Measurements from ENCODE around the gene UMODL1.

Gene UMODL1

DNA sequence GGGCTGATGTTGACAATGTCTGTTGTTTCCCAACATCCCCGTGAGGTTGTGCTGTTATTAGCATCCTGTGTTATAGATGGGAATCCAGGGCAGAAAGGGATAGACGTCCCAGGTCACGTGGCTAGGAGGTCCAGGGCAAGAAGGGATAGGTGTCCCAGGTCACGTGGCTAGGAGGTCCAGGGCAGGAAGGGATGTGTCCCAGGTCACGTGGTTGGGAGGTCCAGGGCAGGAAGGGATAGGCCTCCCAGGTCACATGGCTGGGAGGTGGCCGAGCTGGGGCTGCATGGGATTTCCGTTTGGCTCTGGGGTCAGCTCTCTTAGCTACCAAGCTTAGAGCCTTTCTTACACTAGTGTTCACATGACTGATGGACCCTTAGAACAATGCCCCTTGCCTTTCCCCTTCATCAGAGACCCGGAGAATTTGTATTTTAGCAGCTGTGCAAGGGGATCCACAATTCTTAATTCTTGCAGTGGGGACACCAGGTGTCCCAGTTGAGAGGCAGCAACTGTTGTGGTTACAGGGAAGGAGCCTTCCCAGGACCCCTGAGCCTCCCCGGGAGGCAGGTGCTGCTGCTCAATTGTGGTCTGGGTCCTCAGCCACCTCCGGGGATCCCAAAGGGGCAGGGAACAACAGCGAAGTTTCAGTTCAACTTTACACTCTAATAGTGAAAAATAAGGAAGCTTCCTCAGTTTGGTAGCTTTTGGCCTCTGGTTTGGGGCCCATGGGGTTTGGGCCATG lies 69.2 kb downstream of the UMODL1 start:
- H3K4me3 ChIP-seq (replicated peaks; ENCODE audit: insufficient read depth, low read length) = no peak overlapping the region
- H3K27me3 ChIP-seq (ENCODE audit: insufficient read depth, poor library complexity, severe bottlenecking) = no peaks in the 10 kb centered on the region
- TF ChIP-seq, protein P1, sequence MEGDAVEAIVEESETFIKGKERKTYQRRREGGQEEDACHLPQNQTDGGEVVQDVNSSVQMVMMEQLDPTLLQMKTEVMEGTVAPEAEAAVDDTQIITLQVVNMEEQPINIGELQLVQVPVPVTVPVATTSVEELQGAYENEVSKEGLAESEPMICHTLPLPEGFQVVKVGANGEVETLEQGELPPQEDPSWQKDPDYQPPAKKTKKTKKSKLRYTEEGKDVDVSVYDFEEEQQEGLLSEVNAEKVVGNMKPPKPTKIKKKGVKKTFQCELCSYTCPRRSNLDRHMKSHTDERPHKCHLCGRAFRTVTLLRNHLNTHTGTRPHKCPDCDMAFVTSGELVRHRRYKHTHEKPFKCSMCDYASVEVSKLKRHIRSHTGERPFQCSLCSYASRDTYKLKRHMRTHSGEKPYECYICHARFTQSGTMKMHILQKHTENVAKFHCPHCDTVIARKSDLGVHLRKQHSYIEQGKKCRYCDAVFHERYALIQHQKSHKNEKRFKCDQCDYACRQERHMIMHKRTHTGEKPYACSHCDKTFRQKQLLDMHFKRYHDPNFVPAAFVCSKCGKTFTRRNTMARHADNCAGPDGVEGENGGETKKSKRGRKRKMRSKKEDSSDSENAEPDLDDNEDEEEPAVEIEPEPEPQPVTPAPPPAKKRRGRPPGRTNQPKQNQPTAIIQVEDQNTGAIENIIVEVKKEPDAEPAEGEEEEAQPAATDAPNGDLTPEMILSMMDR (IDR thresholded peaks at IDR 0.05; ENCODE audit: insufficient read depth, low read length) = no peak
- TF ChIP-seq, protein P2, sequence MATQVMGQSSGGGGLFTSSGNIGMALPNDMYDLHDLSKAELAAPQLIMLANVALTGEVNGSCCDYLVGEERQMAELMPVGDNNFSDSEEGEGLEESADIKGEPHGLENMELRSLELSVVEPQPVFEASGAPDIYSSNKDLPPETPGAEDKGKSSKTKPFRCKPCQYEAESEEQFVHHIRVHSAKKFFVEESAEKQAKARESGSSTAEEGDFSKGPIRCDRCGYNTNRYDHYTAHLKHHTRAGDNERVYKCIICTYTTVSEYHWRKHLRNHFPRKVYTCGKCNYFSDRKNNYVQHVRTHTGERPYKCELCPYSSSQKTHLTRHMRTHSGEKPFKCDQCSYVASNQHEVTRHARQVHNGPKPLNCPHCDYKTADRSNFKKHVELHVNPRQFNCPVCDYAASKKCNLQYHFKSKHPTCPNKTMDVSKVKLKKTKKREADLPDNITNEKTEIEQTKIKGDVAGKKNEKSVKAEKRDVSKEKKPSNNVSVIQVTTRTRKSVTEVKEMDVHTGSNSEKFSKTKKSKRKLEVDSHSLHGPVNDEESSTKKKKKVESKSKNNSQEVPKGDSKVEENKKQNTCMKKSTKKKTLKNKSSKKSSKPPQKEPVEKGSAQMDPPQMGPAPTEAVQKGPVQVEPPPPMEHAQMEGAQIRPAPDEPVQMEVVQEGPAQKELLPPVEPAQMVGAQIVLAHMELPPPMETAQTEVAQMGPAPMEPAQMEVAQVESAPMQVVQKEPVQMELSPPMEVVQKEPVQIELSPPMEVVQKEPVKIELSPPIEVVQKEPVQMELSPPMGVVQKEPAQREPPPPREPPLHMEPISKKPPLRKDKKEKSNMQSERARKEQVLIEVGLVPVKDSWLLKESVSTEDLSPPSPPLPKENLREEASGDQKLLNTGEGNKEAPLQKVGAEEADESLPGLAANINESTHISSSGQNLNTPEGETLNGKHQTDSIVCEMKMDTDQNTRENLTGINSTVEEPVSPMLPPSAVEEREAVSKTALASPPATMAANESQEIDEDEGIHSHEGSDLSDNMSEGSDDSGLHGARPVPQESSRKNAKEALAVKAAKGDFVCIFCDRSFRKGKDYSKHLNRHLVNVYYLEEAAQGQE (IDR thresholded peaks at IDR 0.05; ENCODE audit: insufficient replicate concordance, low read depth) = no peak
- TF ChIP-seq POLR2AphosphoS5 (IDR thresholded peaks at IDR 0.05; ENCODE audit: low read depth) (no peak), GABPA (IDR thresholded peaks at IDR 0.05; ENCODE audit: low read depth) (no peak)
- no peak for DNase-seq (ENCODE audit: low read depth in 1 of 2, low spot score in 1 of 2)
- H3K27ac ChIP-seq (replicated peaks) = no peak overlapping the region

DNA sequence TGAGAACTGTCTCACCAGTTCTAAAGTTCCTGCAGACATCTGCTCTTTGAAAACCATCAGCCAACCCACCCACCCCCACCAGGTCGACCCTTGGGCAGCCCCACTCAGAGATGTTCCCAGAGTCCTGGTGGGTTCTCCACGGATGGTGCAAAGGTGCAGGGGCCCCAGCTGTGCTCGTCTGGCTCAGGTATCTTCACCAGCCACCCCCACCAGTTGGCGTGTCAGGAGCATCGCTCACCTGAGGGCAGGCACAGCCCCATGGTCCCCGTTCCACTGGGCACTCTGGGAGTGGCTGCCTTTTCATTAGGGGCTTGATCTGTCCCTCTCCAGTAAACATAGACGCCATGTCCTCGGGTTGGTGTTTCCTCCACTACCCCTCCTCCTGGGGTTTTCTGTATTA lies 70.5 kb downstream of the UMODL1 start:
- Histone ChIP-seq H3K27me3 (ENCODE audit: insufficient read depth, poor library complexity, severe bottlenecking) (no peaks in the 10 kb centered on the region), H3K4me3 (replicated peaks; ENCODE audit: insufficient read depth, low read length) (no peak overlapping the region), H3K27ac (replicated peaks) (no peak overlapping the region)
- TF ChIP-seq, protein P1 (IDR thresholded peaks at IDR 0.05; ENCODE audit: insufficient read depth, low read length) = no peak
- TF ChIP-seq SPI1 (IDR thresholded peaks at IDR 0.05; ENCODE audit: borderline replicate concordance, low read depth) (no peak), POLR2AphosphoS5 (IDR thresholded peaks at IDR 0.05; ENCODE audit: low read depth) (no peak), GABPA (IDR thresholded peaks at IDR 0.05; ENCODE audit: low read depth) (no peak)
- TF ChIP-seq, protein P2 (IDR thresholded peaks at IDR 0.05; ENCODE audit: insufficient replicate concordance, low read depth) = no peak
- DNase-seq (ENCODE audit: low read depth in 1 of 2, low spot score in 1 of 2) = no peak

DNA sequence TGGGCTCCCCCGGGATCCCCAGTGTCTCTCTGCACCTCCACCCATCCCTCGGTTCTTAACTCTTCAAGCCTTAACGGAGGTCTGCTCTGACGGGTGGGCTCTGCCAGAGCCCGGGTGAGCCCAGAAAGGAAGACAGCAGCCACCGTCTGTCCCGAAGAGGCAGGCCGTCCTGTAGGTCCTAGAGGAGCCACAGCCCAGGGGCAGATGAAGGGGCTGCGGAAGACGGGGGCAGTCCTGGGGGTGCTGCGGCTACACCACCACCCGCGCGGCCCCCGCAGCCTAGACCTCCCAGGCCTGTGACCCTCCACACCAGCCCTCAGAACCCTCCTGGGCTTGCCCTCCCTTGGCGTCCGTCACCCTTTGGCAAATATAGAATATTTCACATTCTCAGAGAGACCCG lies 71.0 kb downstream of the UMODL1 start:
- Histone ChIP-seq H3K4me3 (replicated peaks; ENCODE audit: insufficient read depth, low read length) (no peak overlapping the region), H3K27me3 (ENCODE audit: insufficient read depth, poor library complexity, severe bottlenecking) (no peaks in the 10 kb centered on the region), H3K27ac (replicated peaks) (no peak overlapping the region)
- no peak for DNase-seq (ENCODE audit: low read depth in 1 of 2, low spot score in 1 of 2)
- TF ChIP-seq, protein P1 (IDR thresholded peaks at IDR 0.05; ENCODE audit: insufficient read depth, low read length) = no peak

DNA sequence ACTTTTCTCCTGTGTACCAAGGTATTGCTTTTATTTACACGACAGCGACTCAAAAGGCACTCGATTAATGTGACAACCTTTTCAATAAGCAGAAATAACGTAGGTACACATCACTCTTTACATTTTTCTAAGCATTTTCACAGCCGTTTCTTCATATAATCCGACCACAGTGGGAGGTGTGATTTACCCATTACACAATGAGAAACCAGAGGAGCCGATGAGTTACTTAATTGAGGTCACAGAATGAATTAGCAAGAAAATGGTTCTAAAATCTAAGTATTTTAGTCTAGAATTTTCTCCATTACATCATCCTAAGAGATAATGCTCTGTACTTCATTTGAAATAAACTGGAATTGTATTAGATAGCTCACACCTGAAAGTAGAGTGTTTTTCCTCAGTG lies 71.5 kb downstream of the UMODL1 start:
- no peak for DNase-seq (ENCODE audit: low read depth in 1 of 2, low spot score in 1 of 2)
- no peak overlapping the region for H3K4me3 ChIP-seq (replicated peaks; ENCODE audit: insufficient read depth, low read length)
- no peaks in the 10 kb centered on the region for H3K27me3 ChIP-seq (ENCODE audit: insufficient read depth, poor library complexity, severe bottlenecking)
- TF ChIP-seq, protein P2 (IDR thresholded peaks at IDR 0.05; ENCODE audit: insufficient replicate concordance, low read depth) = no peak
- TF ChIP-seq GABPA (IDR thresholded peaks at IDR 0.05; ENCODE audit: low read depth) (no peak), SPI1 (IDR thresholded peaks at IDR 0.05; ENCODE audit: borderline replicate concordance, low read depth) (no peak), POLR2AphosphoS5 (IDR thresholded peaks at IDR 0.05; ENCODE audit: low read depth) (no peak)
- TF ChIP-seq, protein P1 (IDR thresholded peaks at IDR 0.05; ENCODE audit: insufficient read depth, low read length) = no peak
- H3K27ac ChIP-seq (replicated peaks) = no peak overlapping the region
